K562 (cell line): Measurements from ENCODE around the gene NHS. TPM values are rescaled to one million over a fixed set of nuclear protein-coding genes. Genes with fewer than 3 reads are reported as not detected.

Experiments used
- FOXK1 ChIP-seq: sonication (generic); formaldehyde crosslinking; IDR thresholded peaks from 2 replicates; pipeline ENCODE4 v1.8.0; 2022; ENCODE audit warnings: missing genetic modification reagents, mild to moderate bottlenecking, borderline replicate concordance
- GTF2F1 ChIP-seq: IDR thresholded peaks from 2 replicates; pipeline ENCODE4 v1.6.1; 2011; ENCODE audit warnings: low read depth, low read length, improper control_type of control experiment
- ILK ChIP-seq: fragments of 450-650 bp; IDR thresholded peaks from 2 replicates; pipeline ENCODE4 v1.6.1; 2016; ENCODE audit warnings: missing genetic modification characterization, low read depth, mild to moderate bottlenecking, missing compliant biosample characterization, moderate library complexity, borderline replicate concordance
- IRF2 ChIP-seq: sonication (generic); formaldehyde crosslinking; IDR thresholded peaks from 2 replicates; pipeline ENCODE4 v1.8.1; 2022; ENCODE audit warnings: mild to moderate bottlenecking, missing genetic modification reagents
- NUFIP1 ChIP-seq: fragments of 450-650 bp; IDR thresholded peaks from 2 replicates; pipeline ENCODE4 v1.6.1; 2018; ENCODE audit not compliant: partially characterized antibody
- POU5F1 ChIP-seq: fragments of 150-350 bp; IDR thresholded peaks from 2 replicates; pipeline ENCODE4 v1.6.1; 2014; ENCODE audit warnings: borderline replicate concordance, low read length, low read depth, mild to moderate bottlenecking; ENCODE audit not compliant: partially characterized antibody
- RBM15 ChIP-seq: fragments of 200-400 bp; formaldehyde crosslinking; IDR thresholded peaks from 2 replicates; pipeline ENCODE4 v1.6.1; 2018; ENCODE audit warnings: mild to moderate bottlenecking, low read length, moderate library complexity; ENCODE audit not compliant: insufficient read depth
- TSHZ1 ChIP-seq: fragments of 250-450 bp; sonication (Bioruptor Pico); IDR thresholded peaks from 2 replicates; pipeline ENCODE4 v1.4.0; 2020; ENCODE audit warnings: mild to moderate bottlenecking, moderate library complexity
- ZNF561 ChIP-seq: fragments of 450-650 bp; formaldehyde crosslinking; conservative IDR thresholded peaks from 2 replicates; pipeline ENCODE4 v1.4.0; 2020; ENCODE audit warnings: mild to moderate bottlenecking, moderate library complexity
- polyA plus RNA-seq, 8 experiments: library from polyadenylated mRNA; depleted of rRNA in 4 of 8; stranded (reverse) in 5 of 8; unstranded in 3 of 8; fragments of >200 nt; fragmentation: Nextera tagmentation in 2 of 8; fragmentation: Illumina TruSeq in 1 of 8; extraction: Ambion mirVana in 2 of 8; extraction: Trizol in 1 of 8; gene quantifications; 2 replicates each; pipeline versions ENCODE4 v1.2.1 to v1.2.3, GENCODE V29; 2011 to 2014; ENCODE audit warnings: inconsistent platforms in 1 of 8, missing spikeins in 1 of 8
- total RNA-seq, 7 experiments: library from RNA; depleted of rRNA in 6 of 7; stranded (reverse); fragments of >200 nt in 6 of 7; fragmentation: Illumina TruSeq in 2 of 7; extraction: Trizol in 2 of 7; gene quantifications; 2 replicates each; pipeline versions ENCODE4 v1.2.1 to v1.2.3, GENCODE V29; 2011 to 2021; ENCODE audit warnings: low replicate concordance in 1 of 7
- TF ChIP-seq, protein P1 (sequence below): sonication (generic); formaldehyde crosslinking; IDR thresholded peaks from 2 replicates; pipeline ENCODE4 v1.8.1; 2022; ENCODE audit warnings: missing genetic modification reagents
- TF ChIP-seq, protein P2 (sequence below): fragments of 450-650 bp; IDR thresholded peaks from 2 replicates; pipeline ENCODE4 v1.6.1; 2016; ENCODE audit warnings: low read depth

Gene NHS
- total and polyA plus RNA-seq, 9 of the 15 experiments (the other 6 are each of a cell fraction or from before 2014, with no cell fraction given): 0.02 TPM; not detected in 8

DNA sequence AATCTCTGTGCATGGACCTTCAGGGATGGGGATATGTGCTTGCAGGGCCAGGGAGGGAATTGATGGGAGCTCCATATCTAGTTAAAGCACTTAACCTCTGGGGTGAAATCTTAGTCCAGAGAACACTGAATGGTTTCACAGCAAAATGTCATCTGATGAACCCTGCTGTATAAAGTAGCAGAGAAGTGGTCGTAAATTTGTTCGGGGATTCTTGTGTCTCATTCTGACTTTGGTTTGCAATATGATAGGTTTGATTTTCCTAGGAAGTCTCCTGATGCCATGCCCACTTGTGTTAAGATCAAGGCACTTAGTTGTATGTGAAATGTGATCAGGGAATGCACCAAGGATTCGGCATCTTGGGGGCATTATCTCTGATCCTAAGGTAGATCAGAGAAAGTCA is 96.9 kb downstream of the NHS start (continued):
- TF ChIP-seq, protein P1, sequence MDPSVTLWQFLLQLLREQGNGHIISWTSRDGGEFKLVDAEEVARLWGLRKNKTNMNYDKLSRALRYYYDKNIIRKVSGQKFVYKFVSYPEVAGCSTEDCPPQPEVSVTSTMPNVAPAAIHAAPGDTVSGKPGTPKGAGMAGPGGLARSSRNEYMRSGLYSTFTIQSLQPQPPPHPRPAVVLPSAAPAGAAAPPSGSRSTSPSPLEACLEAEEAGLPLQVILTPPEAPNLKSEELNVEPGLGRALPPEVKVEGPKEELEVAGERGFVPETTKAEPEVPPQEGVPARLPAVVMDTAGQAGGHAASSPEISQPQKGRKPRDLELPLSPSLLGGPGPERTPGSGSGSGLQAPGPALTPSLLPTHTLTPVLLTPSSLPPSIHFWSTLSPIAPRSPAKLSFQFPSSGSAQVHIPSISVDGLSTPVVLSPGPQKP (CRISPR knock-in tag): no peak
- TF ChIP-seq NUFIP1 (no peak), RBM15 (no peak), POU5F1 (no peak), ILK (no peak), GTF2F1 (no peak), ZNF561 (CRISPR knock-in tag) (no peak), FOXK1 (CRISPR knock-in tag) (no peak), TSHZ1 (CRISPR knock-in tag) (no peak), IRF2 (CRISPR knock-in tag) (no peak)
- TF ChIP-seq, protein P2, sequence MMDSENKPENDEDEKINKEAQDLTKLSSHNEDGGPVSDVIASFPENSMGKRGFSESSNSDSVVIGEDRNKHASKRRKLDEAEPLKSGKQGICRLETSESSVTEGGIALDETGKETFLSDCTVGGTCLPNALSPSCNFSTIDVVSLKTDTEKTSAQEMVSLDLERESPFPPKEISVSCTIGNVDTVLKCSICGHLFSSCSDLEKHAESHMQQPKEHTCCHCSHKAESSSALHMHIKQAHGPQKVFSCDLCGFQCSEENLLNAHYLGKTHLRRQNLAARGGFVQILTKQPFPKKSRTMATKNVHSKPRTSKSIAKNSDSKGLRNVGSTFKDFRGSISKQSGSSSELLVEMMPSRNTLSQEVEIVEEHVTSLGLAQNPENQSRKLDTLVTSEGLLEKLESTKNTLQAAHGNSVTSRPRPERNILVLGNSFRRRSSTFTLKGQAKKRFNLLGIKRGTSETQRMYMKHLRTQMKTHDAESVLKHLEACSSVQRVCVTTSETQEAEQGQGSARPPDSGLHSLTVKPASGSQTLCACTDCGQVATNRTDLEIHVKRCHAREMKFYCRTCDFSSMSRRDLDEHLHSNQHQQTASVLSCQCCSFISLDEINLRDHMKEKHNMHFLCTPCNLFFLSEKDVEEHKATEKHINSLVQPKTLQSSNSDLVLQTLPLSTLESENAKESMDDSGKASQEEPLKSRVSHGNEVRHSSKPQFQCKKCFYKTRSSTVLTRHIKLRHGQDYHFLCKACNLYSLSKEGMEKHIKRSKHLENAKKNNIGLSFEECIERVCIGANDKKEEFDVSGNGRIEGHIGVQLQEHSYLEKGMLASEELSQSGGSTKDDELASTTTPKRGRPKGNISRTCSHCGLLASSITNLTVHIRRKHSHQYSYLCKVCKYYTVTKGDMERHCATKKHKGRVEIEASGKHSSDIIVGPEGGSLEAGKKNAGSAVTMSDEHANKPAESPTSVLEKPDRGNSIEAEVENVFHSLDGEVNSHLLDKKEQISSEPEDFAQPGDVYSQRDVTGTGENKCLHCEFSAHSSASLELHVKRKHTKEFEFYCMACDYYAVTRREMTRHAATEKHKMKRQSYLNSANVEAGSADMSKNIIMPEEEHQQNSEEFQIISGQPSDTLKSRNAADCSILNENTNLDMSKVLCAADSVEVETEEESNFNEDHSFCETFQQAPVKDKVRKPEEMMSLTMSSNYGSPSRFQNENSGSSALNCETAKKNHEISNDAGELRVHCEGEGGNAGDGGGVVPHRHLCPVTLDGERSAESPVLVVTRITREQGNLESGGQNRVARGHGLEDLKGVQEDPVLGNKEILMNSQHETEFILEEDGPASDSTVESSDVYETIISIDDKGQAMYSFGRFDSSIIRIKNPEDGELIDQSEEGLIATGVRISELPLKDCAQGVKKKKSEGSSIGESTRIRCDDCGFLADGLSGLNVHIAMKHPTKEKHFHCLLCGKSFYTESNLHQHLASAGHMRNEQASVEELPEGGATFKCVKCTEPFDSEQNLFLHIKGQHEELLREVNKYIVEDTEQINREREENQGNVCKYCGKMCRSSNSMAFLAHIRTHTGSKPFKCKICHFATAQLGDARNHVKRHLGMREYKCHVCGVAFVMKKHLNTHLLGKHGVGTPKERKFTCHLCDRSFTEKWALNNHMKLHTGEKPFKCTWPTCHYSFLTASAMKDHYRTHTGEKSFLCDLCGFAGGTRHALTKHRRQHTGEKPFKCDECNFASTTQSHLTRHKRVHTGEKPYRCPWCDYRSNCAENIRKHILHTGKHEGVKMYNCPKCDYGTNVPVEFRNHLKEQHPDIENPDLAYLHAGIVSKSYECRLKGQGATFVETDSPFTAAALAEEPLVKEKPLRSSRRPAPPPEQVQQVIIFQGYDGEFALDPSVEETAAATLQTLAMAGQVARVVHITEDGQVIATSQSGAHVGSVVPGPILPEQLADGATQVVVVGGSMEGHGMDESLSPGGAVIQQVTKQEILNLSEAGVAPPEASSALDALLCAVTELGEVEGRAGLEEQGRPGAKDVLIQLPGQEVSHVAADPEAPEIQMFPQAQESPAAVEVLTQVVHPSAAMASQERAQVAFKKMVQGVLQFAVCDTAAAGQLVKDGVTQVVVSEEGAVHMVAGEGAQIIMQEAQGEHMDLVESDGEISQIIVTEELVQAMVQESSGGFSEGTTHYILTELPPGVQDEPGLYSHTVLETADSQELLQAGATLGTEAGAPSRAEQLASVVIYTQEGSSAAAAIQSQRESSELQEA: no peak
